Left colon (tissue), 2 donors: ENCODE measurements around the gene TNXB. TPM values are rescaled to one million over a fixed set of nuclear protein-coding genes. Genes with fewer than 3 reads are reported as not detected.
"Not testable (repeated sequence)": the region's sequence is repeated elsewhere in the genome, so short reads cannot be mapped to it uniquely, and the experiment has no call there.

Experiments
- ATAC-seq: fragments of 200-7000 bp; cut with Tn5 transposase; one replicate; pipeline ENCODE4 v1.9.1; 2020; ENCODE audit warnings: mild to moderate bottlenecking, moderate library complexity
- DNase-seq, 2 donors: peaks; one replicate each; pipeline ENCODE4 v3.0.0-alpha.2; 2020
- intact Hi-C, 2 donors: fragments of 100-400 bp; cut with DNase I in 1 of 2; cut with micrococcal nuclease in 1 of 2; formaldehyde crosslinking; loops; one replicate each; pipeline versions ENCODE4 v1.11.2 to v1.14.0; 2022; cut with DNase I, micrococcal nuclease
- total RNA-seq, 2 donors: library from RNA; stranded (reverse); fragmentation: NEBNext Ultra II Directional; extraction: Animal tissue kit (Norgen Biotek cat#: 25700); gene quantifications; one replicate each; pipeline ENCODE4 v1.2.1, GENCODE V29; 2021
- donor health status: DM: no; HTN: no; CAD: no.
- donor health status: DM: yes; HTN: yes; CAD: no.

TNXB gene
- total RNA-seq, 2 donors from 2014 or later = 19.4 to 35.9 TPM

DNA sequence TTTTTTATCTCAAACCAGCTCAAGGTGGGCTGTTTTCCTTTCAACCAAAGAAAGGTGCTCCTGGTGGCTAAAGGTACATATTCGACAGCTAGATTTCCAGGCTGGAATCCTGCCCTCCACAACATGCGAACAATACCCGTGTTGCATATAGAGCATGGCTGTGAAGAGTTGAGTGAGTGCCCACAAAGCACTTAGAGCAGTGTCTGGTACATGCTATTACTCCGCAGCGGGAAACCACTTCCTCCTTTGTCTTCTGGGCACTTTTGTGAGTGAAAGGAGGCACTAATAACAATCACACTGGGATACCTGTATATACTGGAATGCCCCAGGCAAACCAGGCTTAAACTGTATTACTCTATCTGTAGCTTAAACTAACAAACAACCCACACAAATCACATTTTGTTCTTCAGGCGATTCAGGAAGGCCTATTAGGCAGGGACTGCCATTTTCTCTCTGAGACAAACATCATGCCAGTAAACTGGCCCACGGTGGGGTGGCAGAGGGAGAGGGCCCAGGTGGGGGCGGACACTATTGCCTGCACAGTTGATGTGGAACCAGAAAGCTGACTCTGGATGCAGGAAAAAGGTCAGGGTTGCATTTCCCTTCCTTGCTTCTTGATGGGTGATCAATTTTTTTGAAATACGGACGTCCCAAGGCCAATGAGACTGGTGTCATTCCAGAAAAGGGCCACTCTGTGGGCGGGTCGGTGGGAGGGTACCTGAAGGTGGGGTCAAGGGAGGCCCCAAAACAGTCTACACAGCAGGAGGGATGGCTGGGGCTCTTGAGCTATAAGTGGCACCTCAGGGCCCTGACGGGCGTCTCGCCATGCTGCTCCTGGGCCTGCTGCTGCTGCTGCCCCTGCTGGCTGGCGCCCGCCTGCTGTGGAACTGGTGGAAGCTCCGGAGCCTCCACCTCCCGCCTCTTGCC, 71.3 kb downstream of the TNXB start, which contains the start of gene CYP21A2:
Gene CYP21A2, plus strand, starts transcription at position 818 of the 927 bp plus-strand sequence. Its CDS starts 8 bp downstream, at position 826.
- intact Hi-C loops, ATAC-seq, DNase-seq: not testable (repeated sequence)

DNA sequence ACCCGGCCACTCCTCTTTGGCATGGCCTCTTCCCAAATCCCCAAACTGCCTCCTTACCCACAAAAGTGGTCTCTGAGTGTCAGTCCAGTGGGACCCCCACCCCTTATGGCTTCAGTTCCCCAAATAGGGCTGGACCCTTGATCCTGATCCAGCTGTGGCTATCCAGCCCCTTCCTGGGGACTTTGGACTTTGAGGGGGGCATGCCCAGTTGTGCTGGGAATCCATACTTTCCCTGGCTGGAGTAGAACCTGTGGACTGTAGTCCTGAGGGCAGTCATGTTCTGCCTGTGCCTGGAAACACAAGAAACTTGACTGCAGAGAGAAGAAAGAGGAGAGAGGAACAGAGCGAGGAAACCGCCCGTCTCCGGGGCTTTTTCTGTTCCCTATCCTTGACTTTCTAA, 72.0 kb downstream of the TNXB start:
- intact Hi-C loops, DNase-seq, ATAC-seq: not testable (repeated sequence)

- ATAC-seq, DNase-seq, intact Hi-C loops: not testable (repeated sequence)
Observed at GRCh38 chr6:32035283-32036013, 73.7 kb downstream of the TNXB start.

- DNase-seq, intact Hi-C loops, ATAC-seq: not testable (repeated sequence)
Observed at GRCh38 chr6:32029553-32029952, 79.6 kb downstream of the TNXB start.

- DNase-seq, intact Hi-C loops, ATAC-seq: not testable (repeated sequence)
Observed at GRCh38 chr6:32028631-32029030, 80.5 kb downstream of the TNXB start.

DNA sequence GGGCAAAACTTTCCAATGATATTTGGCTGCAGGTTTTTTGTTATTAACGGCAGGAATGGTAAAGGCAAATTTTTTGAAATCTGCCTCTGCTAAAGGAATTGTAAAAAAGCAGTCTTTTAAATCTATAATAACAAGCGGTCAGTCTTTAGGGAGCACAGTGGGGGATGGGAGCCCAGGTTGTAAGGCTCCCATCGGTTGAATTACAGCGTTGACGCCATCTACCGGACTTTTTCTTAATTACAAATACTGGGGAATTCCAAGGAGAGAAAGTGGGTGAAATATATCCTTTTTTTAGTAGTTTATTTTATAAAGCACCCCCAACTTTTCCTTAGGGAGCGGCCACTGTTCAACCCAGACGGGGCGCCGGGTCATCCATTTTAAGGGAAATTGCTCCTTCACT, 87.0 kb downstream of the TNXB start:
- ATAC-seq, intact Hi-C loops, DNase-seq: not testable (repeated sequence)

DNA sequence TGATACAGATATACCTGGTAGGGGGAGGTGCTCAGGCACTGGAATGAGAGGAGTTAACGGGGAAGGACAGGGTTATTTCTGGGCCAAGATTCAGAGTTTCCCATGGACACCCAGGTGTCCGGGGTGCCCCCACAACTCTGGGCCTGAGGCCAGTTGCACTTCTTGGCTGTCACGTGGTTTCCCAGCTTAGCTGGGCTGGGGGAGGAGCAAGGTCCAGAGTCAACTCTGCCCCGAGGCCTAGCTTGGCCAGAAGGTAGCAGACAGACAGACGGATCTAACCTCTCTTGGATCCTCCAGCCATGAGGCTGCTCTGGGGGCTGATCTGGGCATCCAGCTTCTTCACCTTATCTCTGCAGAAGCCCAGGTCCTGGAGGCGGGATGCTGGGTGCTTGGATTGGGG, 94.6 kb downstream of the TNXB start, which contains the start of gene C4B:
Gene C4B, plus strand, starts transcription at position 249 of the 400 bp plus-strand sequence. Its CDS starts 51 bp downstream, at position 300.
- ATAC-seq, intact Hi-C loops, DNase-seq: not testable (repeated sequence)

- DNase-seq, intact Hi-C loops, ATAC-seq: not testable (repeated sequence)
Observed at GRCh38 chr6:32013738-32014137, 95.4 kb downstream of the TNXB start.

- DNase-seq, intact Hi-C loops, ATAC-seq: not testable (repeated sequence)
Observed at GRCh38 chr6:32012941-32013617, 96.1 kb downstream of the TNXB start.

GRCh38 chr6:32010856-32011530, 98.1 kb downstream of the TNXB start:
- DNase-seq, intact Hi-C loops, ATAC-seq: not testable (repeated sequence)

- DNase-seq, ATAC-seq, intact Hi-C loops: not testable (repeated sequence)
Observed at GRCh38 chr6:32009537-32009936, 99.6 kb downstream of the TNXB start.

DNA sequence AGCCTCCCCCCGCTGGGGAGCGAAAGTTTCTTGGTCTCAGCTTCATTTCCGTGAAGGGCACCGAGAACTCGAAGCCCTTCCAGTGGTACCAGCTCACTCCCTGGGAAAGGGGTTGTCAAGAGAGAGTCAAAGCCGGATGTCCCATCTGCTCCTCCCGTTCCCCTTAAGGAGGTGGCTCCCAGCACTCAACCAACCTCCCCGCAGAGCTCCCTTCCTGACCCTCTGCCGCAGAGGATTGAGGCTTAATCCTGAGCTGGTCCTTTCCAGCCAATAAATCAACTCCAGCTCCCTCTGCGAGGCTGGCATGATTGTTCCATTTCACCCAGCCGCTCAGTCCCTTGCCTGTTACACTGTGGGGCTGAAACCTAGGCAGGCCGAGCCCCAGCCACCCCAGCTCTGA, 100.5 kb downstream of the TNXB start:
- intact Hi-C loops, DNase-seq: not testable (repeated sequence)

DNA sequence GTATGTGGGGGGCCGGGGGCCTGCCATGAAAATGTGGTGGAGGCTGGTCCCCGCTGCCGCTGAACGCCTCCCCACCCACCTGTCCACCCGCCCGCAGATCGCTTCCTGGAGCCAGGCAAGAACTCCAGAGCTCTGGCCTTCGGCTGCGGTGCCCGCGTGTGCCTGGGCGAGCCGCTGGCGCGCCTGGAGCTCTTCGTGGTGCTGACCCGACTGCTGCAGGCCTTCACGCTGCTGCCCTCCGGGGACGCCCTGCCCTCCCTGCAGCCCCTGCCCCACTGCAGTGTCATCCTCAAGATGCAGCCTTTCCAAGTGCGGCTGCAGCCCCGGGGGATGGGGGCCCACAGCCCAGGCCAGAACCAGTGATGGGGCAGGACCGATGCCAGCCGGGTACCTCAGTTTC, 101.1 kb downstream of the TNXB start:
- intact Hi-C loops, ATAC-seq: not testable (repeated sequence)

More for the DNA sequence above, 100.5 kb downstream of the TNXB start:
- ATAC-seq = not testable (repeated sequence)

DNA sequence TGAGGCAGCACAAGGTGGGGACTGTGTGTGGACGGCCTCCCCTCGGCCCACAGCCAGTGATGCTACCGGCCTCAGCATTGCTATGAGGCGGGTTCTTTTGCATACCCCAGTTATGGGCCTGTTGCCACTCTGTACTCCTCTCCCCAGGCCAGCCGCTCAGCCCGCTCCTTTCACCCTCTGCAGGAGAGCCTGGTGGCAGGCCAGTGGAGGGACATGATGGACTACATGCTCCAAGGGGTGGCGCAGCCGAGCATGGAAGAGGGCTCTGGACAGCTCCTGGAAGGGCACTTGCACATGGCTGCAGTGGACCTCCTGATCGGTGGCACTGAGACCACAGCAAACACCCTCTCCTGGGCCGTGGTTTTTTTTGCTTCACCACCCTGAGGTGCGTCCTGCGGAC, 102.1 kb downstream of the TNXB start:
- DNase-seq, intact Hi-C loops, ATAC-seq: not testable (repeated sequence)

More for the DNA sequence above, 101.1 kb downstream of the TNXB start:
- DNase-seq = not testable (repeated sequence)

DNA sequence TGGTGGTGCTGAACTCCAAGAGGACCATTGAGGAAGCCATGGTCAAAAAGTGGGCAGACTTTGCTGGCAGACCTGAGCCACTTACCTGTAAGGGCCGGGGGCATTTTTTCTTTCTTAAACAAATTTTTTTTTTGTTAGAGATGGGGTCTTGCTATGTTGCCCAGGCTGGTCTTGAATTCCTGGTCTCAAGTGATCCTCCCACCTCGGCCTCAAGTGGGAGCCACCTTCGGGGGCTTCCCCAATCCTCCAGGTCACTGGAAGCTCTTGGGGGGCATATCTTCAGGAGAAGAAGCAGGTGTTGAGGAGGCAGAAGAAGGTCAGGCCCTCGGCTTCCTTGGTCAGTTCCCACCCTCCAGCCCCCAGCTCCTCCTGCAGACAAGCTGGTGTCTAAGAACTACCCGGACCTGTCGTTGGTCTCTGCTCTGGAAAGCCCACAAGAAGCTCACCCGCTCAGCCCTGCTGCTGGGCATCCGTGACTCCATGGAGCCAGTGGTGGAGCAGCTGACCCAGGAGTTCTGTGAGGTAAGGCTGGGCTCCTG, 103.1 kb downstream of the TNXB start:
- DNase-seq, ATAC-seq, intact Hi-C loops: not testable (repeated sequence)

DNA sequence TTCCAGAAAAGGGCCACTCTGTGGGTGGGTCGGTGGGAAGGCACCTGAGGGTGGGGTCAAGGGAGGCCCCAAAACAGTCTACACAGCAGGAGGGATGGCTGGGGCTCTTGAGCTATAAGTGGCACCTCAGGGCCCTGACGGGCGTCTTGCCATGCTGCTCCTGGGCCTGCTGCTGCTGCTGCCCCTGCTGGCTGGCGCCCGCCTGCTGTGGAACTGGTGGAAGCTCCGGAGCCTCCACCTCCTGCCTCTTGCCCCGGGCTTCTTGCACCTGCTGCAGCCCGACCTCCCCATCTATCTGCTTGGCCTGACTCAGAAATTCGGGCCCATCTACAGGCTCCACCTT, 103.6 kb downstream of the TNXB start:
- DNase-seq, intact Hi-C loops, ATAC-seq: not testable (repeated sequence)

GRCh38 chr6:32004864-32005537, 104.1 kb downstream of the TNXB start:
- ATAC-seq, intact Hi-C loops, DNase-seq: not testable (repeated sequence)
